ES-I3 (cell line): ENCODE results near the gene VAT1L.

ENCODE experiments used
- H3K36me3 ChIP-seq: 2 replicates; pipeline ENCODE4 v1.6.1; 2013; ENCODE audit warnings: mild to moderate bottlenecking, low read length, control low read depth, moderate library complexity; ENCODE audit not compliant: insufficient read depth
- H3K4me1 ChIP-seq: 2 replicates; pipeline ENCODE4 v1.6.1; 2013; ENCODE audit warnings: mild to moderate bottlenecking, control low read depth, low read length; ENCODE audit not compliant: insufficient read depth
- H3K9ac ChIP-seq: 2 replicates; pipeline ENCODE4 v1.6.1; 2013; ENCODE audit warnings: low read depth, mild to moderate bottlenecking, low read length, moderate library complexity
- H3K9me3 ChIP-seq: 2 replicates; pipeline ENCODE4 v1.6.1; 2013; ENCODE audit warnings: mild to moderate bottlenecking, low read length, moderate library complexity; ENCODE audit not compliant: control insufficient read depth, insufficient read depth

The VAT1L gene, protein sequence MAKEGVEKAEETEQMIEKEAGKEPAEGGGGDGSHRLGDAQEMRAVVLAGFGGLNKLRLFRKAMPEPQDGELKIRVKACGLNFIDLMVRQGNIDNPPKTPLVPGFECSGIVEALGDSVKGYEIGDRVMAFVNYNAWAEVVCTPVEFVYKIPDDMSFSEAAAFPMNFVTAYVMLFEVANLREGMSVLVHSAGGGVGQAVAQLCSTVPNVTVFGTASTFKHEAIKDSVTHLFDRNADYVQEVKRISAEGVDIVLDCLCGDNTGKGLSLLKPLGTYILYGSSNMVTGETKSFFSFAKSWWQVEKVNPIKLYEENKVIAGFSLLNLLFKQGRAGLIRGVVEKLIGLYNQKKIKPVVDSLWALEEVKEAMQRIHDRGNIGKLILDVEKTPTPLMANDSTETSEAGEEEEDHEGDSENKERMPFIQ

DNA sequence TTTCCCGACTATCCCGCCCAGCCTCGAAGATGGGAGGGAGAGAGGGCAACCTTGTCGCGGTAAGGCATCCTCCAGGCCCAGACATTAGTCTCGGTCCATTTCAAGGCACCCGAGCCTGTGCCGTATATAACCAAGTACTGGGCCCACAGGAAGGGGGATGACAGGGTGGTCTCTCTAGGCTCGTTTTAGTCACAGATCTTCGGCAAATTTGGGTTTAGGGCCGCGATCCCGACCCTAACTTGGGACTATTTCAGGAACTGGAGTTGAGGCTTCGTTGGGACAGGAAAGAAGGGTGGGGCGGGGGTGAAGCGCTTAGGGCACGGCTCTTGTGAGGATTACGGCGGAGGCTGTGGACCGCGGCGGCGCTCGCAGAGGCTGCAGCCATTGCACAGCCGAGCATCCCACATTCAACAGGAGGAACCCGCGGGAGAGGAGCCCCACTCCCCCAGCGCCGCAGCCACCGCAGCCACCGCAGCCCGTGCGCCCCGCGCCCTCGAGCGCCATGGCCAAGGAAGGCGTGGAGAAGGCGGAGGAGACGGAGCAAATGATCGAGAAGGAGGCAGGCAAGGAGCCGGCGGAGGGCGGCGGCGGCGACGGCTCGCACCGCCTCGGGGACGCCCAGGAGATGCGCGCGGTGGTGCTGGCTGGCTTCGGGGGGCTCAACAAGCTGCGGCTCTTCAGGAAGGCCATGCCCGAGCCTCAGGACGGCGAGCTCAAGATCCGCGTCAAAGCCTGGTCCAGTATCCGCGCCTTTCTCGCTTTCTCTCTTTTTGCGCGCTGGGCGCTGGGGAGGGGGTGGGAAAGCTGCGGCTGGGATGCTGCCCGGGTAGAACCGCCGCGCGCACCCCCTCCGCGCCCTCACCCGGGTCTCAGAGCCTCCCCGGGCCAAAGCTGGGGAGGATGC lies at the start of gene VAT1L:
VAT1L (plus strand) TSS at position 384 of the 904 bp plus-strand sequence; CDS start at position 503, 119 bp downstream.
- Histone ChIP-seq H3K9ac (peak within 1 kb of the TSS; percentile 64), H3K4me1 (peaks cover 12% of the 10 kb centered on the region; the same call in 1 of the 2 replicates), H3K9me3 (no peaks in the 10 kb centered on the region; the same call in 1 of the 2 replicates), H3K36me3 (no peaks in the 10 kb centered on the region)

DNA sequence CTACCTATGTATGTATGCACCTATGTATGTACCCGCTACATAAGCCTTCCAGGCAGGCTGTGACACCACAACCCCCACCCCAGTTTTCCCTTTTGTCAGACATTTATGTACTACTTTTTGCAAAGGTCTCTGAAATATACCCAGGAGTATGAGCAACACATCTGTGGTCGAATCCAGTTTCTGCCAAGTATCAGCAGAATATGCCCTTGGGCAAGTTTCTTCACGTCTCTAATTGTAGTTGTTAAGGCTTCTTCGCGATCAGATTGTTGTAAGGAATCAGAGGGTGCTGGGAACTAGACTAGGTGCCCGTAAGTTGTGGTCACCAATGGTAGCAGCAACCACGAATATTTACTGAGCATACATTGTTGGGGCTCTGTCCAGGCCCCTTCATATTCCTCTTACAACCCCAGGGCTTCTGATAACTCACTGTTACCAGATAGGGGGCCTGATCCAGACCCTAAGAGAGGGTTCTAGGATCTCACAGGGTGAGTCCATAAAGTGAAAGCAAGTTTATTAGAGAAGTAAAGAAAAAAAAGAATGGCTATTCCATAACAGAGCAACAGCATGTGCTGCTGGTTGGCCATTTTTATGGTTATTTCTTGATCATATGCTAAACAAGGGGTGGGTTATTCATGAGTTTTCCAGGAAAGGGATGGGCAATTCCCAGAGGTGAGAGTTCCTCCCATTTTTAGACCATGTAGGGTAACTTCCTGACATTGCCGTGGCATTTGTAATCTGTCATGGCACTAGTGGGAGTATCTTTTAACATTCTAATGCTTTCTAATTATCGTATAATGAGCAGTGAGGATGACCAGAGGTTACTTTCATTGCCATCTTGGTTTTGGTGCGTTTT lies 49.4 kb upstream of the VAT1L start:
- Histone ChIP-seq H3K9me3 (no peaks in the 10 kb centered on the region), H3K36me3 (no peaks in the 10 kb centered on the region), H3K9ac (no peak overlapping the region), H3K4me1 (no peaks in the 10 kb centered on the region)

DNA sequence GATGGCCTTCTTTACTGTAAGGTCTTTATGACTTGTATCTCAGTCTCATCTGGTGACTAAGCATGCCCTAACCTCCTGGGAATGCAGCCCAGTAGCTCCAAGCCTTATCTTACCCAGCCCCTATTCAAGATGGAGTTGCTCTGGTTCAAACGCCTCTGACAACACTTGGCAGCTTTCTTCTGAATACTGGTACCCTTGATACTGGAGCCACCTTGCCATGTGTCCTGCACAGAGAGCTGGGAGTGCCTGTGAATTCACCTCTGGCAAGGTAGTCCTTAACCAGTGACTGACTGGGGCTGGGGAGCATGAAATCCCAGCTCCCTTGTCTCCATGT lies 48.8 kb upstream of the VAT1L start:
- Histone ChIP-seq H3K36me3 (no peaks in the 10 kb centered on the region), H3K9me3 (no peaks in the 10 kb centered on the region), H3K4me1 (no peaks in the 10 kb centered on the region), H3K9ac (no peak overlapping the region)

DNA sequence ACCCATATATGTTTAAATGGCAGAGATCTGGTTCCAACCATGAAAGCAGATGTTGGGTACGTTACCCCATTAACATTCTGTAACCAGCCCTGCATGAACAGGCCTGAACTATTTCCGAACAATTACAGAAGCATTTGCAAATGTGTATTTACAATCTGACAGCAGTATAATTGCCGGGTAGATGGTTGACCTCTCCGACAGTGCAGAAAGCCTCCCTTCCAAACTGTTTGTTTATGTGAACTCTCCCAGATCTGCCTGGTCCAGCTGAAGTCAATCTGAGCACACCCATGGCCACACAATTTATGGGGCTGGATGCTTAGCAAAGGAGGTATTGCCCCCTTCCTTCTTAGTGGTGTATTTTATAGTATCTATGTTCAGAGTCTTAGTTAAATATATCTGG lies 44.2 kb upstream of the VAT1L start:
- Histone ChIP-seq H3K9ac (no peak overlapping the region), H3K4me1 (no peaks in the 10 kb centered on the region), H3K36me3 (no peaks in the 10 kb centered on the region), H3K9me3 (no peaks in the 10 kb centered on the region)

DNA sequence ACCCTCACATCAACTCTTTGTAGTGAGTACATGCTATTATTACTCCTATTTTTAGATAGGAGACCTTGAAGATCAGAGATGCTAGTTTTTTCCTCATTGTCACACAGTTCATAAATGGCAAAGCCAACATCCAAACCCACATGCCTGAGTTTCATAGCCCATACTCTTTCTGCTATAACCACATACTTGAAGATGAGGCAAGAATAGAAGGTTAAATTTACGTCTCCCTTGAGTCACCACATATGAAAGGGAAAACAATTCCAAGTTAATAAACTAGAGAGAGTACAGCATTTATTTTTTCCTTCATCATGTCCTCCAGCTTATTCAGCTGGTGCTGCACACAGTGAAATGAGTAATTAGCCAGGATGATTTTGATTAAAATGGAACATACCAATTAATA lies 42.4 kb upstream of the VAT1L start:
- H3K9me3 ChIP-seq: no peaks in the 10 kb centered on the region
- no peak overlapping the region for H3K9ac ChIP-seq
- H3K36me3 ChIP-seq: no peaks in the 10 kb centered on the region
- no peaks in the 10 kb centered on the region for H3K4me1 ChIP-seq

DNA sequence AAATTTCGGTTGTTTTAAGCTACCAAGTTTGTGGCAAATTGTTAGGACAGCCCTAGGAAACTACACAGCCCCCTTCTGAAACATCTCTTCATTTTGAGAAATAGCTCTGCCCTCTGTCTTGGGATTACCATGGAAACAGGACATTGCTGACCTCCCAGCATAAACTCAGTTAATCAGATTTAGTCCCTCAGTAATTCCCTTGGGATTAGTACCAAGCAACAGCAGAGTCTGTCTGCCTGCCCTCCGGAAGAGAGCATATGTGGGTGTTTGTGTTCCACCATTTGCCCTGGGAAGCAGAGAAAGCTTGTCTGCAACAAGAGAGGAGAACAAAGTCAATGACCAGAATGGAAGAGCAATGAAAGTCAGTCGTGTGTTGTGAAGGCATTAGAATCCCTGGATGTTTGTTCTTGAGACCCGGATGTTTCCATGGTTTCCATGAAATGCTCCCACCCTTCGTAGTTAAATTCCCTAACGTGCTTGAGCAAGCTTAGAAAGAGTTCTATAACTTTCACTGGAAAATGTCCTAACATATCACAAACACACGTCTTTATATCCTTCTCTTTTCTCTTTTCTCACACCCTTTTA lies 39.9 kb upstream of the VAT1L start:
- no peak overlapping the region for H3K9ac ChIP-seq
- no peaks in the 10 kb centered on the region for H3K4me1 ChIP-seq
- no peaks in the 10 kb centered on the region for H3K36me3 ChIP-seq
- H3K9me3 ChIP-seq: no peaks in the 10 kb centered on the region

DNA sequence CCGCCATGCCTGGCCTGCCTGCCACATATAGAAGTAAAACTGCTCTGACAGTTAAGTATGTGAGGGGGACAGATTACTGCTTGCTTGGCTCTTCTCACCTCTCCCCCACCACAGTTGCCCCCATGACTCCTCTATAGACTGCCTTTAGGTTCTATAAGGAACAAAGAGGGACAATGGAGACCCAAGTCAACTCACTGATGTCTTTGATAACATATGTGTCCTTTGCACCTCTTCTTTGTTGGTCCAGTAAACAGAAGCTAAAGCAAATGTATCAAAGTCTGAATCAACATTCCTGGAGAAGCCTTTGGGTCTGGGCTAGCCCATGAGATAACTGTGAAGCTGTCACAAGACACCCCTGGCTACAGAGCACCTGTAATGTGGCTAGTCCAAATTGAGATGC lies 38.9 kb upstream of the VAT1L start:
- H3K9ac ChIP-seq: no peak overlapping the region
- H3K36me3 ChIP-seq: no peaks in the 10 kb centered on the region
- no peaks in the 10 kb centered on the region for H3K9me3 ChIP-seq
- H3K4me1 ChIP-seq: no peaks in the 10 kb centered on the region

DNA sequence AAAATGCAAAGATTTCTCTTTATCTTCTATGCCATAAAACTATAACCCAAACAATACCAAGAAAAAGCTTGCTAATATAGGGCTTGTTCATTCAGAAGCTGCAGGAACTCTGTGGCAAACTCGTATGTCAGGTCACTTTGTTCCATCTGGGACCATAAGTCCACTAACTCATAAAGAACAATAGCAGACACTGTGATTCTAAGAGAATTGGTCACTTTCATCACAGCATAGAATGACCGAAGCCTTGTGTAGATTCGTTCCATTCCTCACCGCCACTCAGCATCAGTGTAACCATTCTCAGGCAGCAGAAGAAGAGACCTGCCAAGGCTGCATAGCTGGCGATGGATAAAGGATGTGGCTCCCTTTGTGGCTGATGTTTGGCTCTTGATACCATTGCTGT lies 30.3 kb upstream of the VAT1L start:
- Histone ChIP-seq H3K36me3 (no peaks in the 10 kb centered on the region), H3K9ac (no peak overlapping the region), H3K9me3 (no peaks in the 10 kb centered on the region), H3K4me1 (no peaks in the 10 kb centered on the region; the same call in 1 of the 2 replicates)

DNA sequence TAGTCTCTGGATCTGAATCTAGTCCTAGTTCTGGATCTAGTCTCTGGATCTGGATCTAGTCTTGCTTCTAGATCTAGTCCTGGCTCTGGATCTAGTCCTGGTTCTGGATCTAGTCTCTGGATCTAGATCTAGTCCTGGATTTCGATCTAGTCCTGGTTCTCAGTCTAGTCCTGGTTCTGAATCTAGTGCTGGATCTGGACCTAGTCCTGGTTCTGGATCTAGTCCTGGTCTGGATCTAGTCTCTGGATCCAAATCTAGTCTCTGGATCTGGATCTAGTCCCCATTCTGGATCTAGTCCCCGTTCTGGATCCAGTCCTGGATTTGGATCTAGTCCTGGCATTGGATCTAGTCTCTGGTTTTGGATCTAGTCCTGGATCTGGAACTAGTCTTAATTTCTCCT lies 29.9 kb upstream of the VAT1L start:
- Histone ChIP-seq H3K9me3 (no peaks in the 10 kb centered on the region), H3K36me3 (no peaks in the 10 kb centered on the region), H3K9ac (no peak overlapping the region), H3K4me1 (no peaks in the 10 kb centered on the region; the same call in 1 of the 2 replicates)

DNA sequence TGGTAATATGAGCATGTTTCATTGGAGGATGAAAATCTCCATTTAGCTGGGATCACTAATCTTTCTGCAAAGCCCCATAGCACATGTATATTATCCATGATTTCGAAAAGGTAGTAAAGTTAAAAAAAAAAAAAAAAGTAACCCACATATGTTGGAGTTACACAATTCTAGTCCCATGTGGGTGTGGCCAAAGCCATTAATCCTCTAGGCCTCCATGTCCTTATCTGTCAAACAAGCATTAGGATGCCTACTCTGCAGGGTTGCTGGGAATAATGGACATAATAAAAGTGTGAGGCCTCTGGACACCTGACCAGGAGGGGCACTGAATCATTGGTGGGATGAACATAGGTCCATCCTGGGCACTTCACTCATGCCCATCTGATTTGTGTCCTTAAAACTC lies 29.2 kb upstream of the VAT1L start:
- Histone ChIP-seq H3K9me3 (no peaks in the 10 kb centered on the region), H3K4me1 (no peaks in the 10 kb centered on the region; the same call in 1 of the 2 replicates), H3K36me3 (no peaks in the 10 kb centered on the region), H3K9ac (no peak overlapping the region)

DNA sequence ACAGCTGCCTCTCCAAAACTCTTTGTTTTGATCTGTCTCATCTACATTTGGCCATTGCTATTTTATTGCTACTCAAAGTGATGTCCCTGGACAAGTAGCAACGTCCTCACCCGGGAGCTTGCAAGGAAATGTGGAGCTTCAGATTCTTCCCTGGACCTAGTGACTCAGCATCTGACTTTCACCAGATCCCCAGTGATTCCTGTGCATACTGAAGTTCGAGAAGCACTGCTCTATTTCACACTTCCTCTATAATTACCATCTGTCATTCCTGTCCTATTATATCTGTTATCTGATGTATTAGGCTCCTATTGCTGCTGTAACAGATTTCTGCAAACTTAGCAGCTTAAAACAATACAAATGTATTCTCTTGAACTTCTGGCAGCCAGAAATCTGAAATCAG lies 28.5 kb upstream of the VAT1L start:
- Histone ChIP-seq H3K9me3 (no peaks in the 10 kb centered on the region), H3K4me1 (no peaks in the 10 kb centered on the region; the same call in 1 of the 2 replicates), H3K36me3 (no peaks in the 10 kb centered on the region), H3K9ac (no peak overlapping the region)

DNA sequence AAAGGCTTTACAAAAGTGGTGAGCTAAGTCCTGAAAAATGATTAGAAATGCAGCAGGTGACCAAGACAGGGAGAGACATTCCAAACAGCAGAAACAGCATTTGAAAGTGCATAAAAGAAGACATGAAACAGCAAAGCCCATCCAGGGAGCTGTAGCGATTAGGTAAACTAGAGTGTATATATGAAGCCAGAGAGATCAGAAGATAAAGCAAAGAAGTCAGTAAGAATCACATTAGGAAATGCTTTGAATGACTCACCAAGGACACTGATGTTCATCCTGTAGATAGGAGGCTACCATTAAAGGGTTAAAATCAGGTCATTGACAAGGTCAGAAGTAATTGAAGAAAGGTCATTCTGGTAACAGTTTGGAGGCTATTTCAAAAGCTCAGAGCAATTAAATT lies 27.6 kb upstream of the VAT1L start:
- Histone ChIP-seq H3K36me3 (no peaks in the 10 kb centered on the region), H3K9ac (no peak overlapping the region), H3K9me3 (no peaks in the 10 kb centered on the region), H3K4me1 (no peaks in the 10 kb centered on the region; the same call in 1 of the 2 replicates)

DNA sequence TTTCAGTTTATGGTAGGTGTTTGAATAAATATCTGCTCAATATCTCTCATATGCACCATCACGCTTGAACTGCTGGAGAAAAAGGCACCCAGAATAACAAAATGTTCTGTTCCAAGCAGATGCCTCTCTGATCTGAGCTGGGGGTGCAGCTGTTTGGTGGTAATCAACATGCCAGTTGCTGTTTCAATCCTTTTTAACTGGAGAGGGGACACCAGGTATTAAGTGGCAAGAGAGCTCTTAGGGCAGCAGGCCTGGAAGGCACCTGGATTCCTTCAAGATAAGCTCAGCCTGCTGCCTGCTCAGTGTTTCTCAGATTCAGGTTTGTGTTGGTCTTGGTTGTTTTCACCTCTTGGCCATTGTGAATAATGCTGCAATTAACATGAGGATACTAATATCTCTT lies 27.2 kb upstream of the VAT1L start:
- Histone ChIP-seq H3K9me3 (no peaks in the 10 kb centered on the region), H3K4me1 (no peaks in the 10 kb centered on the region; the same call in 1 of the 2 replicates), H3K9ac (no peak overlapping the region), H3K36me3 (no peaks in the 10 kb centered on the region)

DNA sequence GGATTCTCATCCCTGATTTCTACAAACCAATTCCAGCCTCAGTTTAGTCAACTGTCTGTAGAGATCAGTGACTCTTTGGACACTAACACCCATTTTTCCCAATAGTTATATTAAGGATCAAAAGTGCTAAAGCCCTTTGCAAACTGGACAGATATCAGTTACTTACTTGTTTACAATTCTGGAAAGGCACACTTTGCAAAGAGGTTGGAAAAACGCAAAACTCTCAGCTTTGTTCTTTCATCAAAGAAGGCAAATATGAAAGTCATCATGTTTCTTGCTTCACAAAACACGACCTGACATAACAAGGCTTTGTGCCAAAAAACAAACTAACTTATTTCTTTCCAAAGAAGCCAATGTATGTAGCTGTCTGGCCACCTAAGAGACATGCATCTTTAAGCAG lies 26.1 kb upstream of the VAT1L start:
- Histone ChIP-seq H3K9me3 (no peaks in the 10 kb centered on the region), H3K36me3 (no peaks in the 10 kb centered on the region), H3K9ac (no peak overlapping the region), H3K4me1 (no peaks in the 10 kb centered on the region; the same call in 1 of the 2 replicates)
